Left lung (tissue), 10 donors: ENCODE data around the gene NGDN. TPM values are rescaled to one million over a fixed set of nuclear protein-coding genes. Genes with fewer than 3 reads are reported as not detected.

Experiments used
- ATAC-seq: fragments of 200-7000 bp; cut with Tn5 transposase; one replicate; pipeline ENCODE4 v1.9.1; 2020; ENCODE audit warnings: moderate library complexity
- DNase-seq, 4 donors: peaks; one replicate each; pipeline ENCODE4 v3.0.0-alpha.2; 2013 to 2020
- H3K27ac ChIP-seq, 2 donors: fragments of 200-600 bp; sonication (generic) in 1 of 2; one replicate each; pipeline versions ENCODE4 v1.5.0 to v1.8.0; 2020 to 2021
- H3K27me3 ChIP-seq, 2 donors: fragments of 200-600 bp; sonication (generic) in 1 of 2; one replicate each; pipeline versions ENCODE4 v1.5.0 to v1.8.0; 2020 to 2021
- H3K36me3 ChIP-seq, 2 donors: fragments of 200-600 bp; sonication (generic) in 1 of 2; one replicate each; pipeline versions ENCODE4 v1.5.0 to v1.8.0; 2020 to 2021
- H3K4me1 ChIP-seq, 2 donors: fragments of 200-600 bp; one replicate each; pipeline ENCODE4 v1.8.0; 2021
- H3K4me3 ChIP-seq, 2 donors: fragments of 200-600 bp; sonication (generic) in 1 of 2; one replicate each; pipeline versions ENCODE4 v1.5.0 to v1.8.0; 2020 to 2021; ENCODE audit warnings: mild to moderate bottlenecking in 1 of 2
- H3K9me3 ChIP-seq, 2 donors: fragments of 200-600 bp; sonication (generic) in 1 of 2; one replicate each; pipeline versions ENCODE4 v1.5.0 to v1.8.0; 2020 to 2021
- intact Hi-C, 2 donors: fragments of 100-400 bp; cut with DNase I; formaldehyde crosslinking; loops; one replicate each; pipeline versions ENCODE4 v1.11.2 to v1.14.2; 2022
- polyA plus RNA-seq, 6 donors: library from polyadenylated mRNA; unstranded; fragments of 120-200 nt; gene quantifications; one replicate each; pipeline ENCODE4 v1.2.1, GENCODE V29; 2013; ENCODE audit not compliant: insufficient read length in 6 of 6
- total RNA-seq, 2 donors: library from RNA; stranded (reverse); fragmentation: NEBNext Ultra II Directional; extraction: Animal tissue kit (Norgen Biotek cat#: 25700); gene quantifications; one replicate each; pipeline ENCODE4 v1.2.1, GENCODE V29; 2021
- TF ChIP-seq, protein P1 (sequence below), 2 donors: fragments of 200-600 bp; sonication (generic) in 1 of 2; IDR thresholded peaks; one replicate each; pipeline versions ENCODE4 v1.5.0 to v1.8.0; 2021; ENCODE audit warnings: antibody characterized with exemption in 2 of 2
- donor health status: DM: no; HTN: yes; CAD: no.
- donor health status: DM: no; HTN: no; CAD: no.

The NGDN gene
- total and polyA plus RNA-seq, 8 donors, result 21.6 to 79.3 (median 60.0) TPM

DNA sequence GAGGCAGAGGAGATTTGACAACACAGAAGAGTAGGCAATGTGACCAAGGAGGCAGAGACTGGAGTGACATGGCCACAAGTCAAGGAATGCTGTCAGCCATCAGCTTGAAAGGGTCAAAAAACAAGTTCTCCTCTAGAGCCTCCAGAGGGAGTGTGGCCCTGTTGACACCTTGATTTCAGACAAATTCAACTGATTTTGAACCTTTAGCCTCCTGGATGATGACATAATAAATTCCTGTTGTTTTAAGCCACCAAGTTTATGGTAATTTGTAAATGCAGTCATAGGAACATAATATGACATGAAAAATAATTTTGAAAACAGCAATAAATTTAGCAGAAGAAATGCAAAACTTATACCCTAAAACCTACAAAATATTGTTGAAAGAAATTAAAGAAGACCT, 8.5 kb upstream of the NGDN start:
- no peak overlapping the region for H3K4me3 ChIP-seq
- no peaks in the 10 kb centered on the region for H3K4me1 ChIP-seq
- TF ChIP-seq, protein P1, sequence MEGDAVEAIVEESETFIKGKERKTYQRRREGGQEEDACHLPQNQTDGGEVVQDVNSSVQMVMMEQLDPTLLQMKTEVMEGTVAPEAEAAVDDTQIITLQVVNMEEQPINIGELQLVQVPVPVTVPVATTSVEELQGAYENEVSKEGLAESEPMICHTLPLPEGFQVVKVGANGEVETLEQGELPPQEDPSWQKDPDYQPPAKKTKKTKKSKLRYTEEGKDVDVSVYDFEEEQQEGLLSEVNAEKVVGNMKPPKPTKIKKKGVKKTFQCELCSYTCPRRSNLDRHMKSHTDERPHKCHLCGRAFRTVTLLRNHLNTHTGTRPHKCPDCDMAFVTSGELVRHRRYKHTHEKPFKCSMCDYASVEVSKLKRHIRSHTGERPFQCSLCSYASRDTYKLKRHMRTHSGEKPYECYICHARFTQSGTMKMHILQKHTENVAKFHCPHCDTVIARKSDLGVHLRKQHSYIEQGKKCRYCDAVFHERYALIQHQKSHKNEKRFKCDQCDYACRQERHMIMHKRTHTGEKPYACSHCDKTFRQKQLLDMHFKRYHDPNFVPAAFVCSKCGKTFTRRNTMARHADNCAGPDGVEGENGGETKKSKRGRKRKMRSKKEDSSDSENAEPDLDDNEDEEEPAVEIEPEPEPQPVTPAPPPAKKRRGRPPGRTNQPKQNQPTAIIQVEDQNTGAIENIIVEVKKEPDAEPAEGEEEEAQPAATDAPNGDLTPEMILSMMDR (IDR thresholded peaks at IDR 0.05), result no peak
- no peaks in the 10 kb centered on the region for H3K36me3 ChIP-seq
- H3K27me3 ChIP-seq, result peaks cover 3 to 32% of the 10 kb centered on the region in 2 donors
- intact Hi-C loops, result no loop called here
- no peak overlapping the region for H3K27ac ChIP-seq
- no peaks in the 10 kb centered on the region for H3K9me3 ChIP-seq
- no peak for ATAC-seq
- DNase-seq, result no peak

DNA sequence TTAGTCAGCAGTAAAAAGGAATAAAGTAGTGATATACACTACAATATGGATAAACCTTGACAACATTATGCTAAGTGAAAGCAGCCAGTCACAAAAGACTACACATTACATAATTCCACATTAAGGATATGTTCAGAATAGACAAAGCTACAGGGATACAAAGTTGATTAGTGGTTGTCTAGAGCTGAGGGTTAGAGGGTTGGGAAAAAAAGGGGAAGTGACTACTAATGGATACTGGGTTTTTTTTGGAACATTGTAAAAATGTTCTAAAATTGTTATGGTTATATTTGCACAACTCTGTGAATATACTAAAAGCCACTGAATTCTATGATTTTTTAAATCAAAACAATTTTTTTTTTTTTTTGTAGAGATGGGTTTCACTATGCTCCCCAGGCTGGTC, 4.8 kb upstream of the NGDN start:
- ATAC-seq (no peak), DNase-seq (no peak)
- no peak overlapping the region for H3K27ac ChIP-seq
- peaks cover 0 to 3% of the 10 kb centered on the region in 2 donors for H3K4me1 ChIP-seq
- peaks cover 0 to 17% of the 10 kb centered on the region in 2 donors for H3K27me3 ChIP-seq
- TF ChIP-seq, protein P1 (IDR thresholded peaks at IDR 0.05), result no peak
- H3K36me3 ChIP-seq, result no peaks in the 10 kb centered on the region
- no peaks in the 10 kb centered on the region for H3K9me3 ChIP-seq
- intact Hi-C loops, result no loop called here
- H3K4me3 ChIP-seq, result no peak overlapping the region

DNA sequence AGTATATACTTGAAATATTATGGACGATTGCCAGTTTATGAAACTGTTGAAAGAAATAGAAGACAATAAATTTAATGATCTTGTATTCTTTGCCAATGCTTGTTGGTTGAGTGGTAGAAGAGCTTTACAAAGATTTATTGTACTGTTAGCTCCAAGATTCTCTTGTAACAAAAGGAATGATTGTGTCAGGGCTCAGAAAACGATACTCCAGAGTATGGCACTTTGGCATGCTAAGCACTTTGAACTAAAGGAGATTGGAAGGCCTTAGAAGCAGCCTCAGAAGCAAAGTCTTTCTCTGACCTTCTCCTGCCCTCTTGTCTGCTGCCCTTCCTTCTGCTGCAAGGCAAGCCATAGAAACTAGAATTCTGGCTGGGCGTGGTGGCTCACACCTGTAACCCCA, 4.2 kb upstream of the NGDN start:
- ATAC-seq (no peak), DNase-seq (no peak)
- H3K4me3 ChIP-seq, result no peak overlapping the region
- H3K27ac ChIP-seq, result no peak overlapping the region
- H3K27me3 ChIP-seq, result peaks cover 0 to 14% of the 10 kb centered on the region in 2 donors
- H3K9me3 ChIP-seq, result no peaks in the 10 kb centered on the region
- no peaks in the 10 kb centered on the region for H3K36me3 ChIP-seq
- peaks cover 3 to 7% of the 10 kb centered on the region in 2 donors for H3K4me1 ChIP-seq
- TF ChIP-seq, protein P1 (IDR thresholded peaks at IDR 0.05), result no peak
- intact Hi-C loops, result no loop called here

DNA sequence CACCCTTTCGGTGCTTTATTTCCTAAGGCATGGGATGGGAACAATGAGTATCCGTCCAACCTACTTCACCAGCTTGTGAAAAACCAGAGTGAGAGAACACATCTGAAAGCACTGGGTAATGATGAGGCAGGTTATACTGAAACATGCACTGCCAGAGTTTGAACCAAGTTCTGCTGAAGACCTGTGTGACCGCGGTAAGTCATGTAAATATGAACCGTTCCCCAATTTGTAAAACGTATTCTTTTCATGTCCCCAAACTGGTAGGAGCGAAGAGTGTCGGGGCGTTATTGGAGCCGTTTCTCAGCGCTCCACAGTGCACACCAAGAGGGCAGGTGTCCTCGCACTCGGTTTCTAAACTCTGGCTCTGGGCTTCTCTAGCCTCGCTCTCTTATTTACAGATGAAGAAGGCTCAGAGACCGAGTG, 788 bp upstream of the NGDN start:
- Histone ChIP-seq H3K4me1 (peaks cover 6 to 16% of the 10 kb centered on the region in 2 donors), H3K4me3 (peak overlapping the region; percentile 27 to 82), H3K27ac (peak overlapping the region; percentile 77 to 80), H3K36me3 (peaks cover 0 to 29% of the 10 kb centered on the region in 2 donors), H3K27me3 (peaks cover 0 to 2% of the 10 kb centered on the region in 2 donors), H3K9me3 (no peaks in the 10 kb centered on the region)
- DNase-seq (no peak), ATAC-seq (no peak)
- TF ChIP-seq, protein P1 (IDR thresholded peaks at IDR 0.05), result no peak
- intact Hi-C loops, result no loop called here

DNA sequence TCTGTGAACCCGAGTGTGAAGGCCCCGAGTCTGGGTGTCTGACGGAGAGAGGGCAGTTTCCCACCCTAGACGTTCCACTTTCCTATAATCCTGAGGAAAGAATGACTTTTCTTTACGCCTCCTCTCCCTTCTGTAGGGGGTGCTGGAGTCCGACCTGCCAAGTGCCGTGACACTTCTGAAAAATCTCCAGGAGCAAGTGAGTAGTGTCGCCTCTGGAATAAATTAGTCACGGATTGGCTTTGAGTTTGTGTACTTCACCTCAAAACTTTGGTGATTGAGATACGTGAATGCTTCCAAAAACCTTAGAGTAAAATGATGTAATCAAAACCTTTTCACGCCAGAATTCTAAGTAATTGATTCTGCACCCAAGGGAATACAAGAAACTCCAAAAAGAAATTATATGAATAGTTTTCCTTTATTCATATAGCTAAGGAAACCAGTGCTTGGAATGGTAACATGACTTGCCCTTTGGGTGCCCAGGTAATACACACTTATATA, 452 bp downstream of the NGDN start:
- intact Hi-C loops, result loop anchor here in 1 of 2 donors (10.0 kb wide), 1 partner anchor 125 kb away; no protein-coding TSS in a partner anchor
- H3K4me1 ChIP-seq, result peaks cover 6 to 16% of the 10 kb centered on the region in 2 donors
- no peaks in the 10 kb centered on the region for H3K9me3 ChIP-seq
- peaks cover 0 to 41% of the 10 kb centered on the region in 2 donors for H3K36me3 ChIP-seq
- ATAC-seq (peak; percentile 11), DNase-seq (no peak)
- H3K4me3 ChIP-seq, result peak overlapping the region; percentile 63 to 82
- H3K27me3 ChIP-seq, result no peaks in the 10 kb centered on the region
- H3K27ac ChIP-seq, result peak overlapping the region; percentile 37 to 77
- TF ChIP-seq, protein P1 (IDR thresholded peaks at IDR 0.05), result no peak
